Uterus (tissue), 4 donors: ENCODE data around the gene STAT2. TPM values are rescaled to one million over a fixed set of nuclear protein-coding genes. Genes with fewer than 3 reads are reported as not detected.

Experiments
- DNase-seq, 2 donors: peaks; one replicate each; pipeline ENCODE4 v3.0.0-alpha.2; 2019 to 2020
- H3K27ac ChIP-seq, 2 donors: fragments of 200-600 bp; sonication (generic); 1 replicate in 1 of 2; 2 replicates in 1 of 2; pipeline ENCODE4 v1.5.1; 2016 to 2018
- H3K27me3 ChIP-seq, 2 donors: fragments of 200-600 bp; sonication (generic); one replicate each; pipeline ENCODE4 v1.5.1; 2018 to 2019; ENCODE audit warnings: control low read depth in 1 of 2
- H3K36me3 ChIP-seq, 2 donors: fragments of 200-600 bp; sonication (generic); one replicate each; pipeline ENCODE4 v1.5.1; 2019; ENCODE audit warnings: control low read depth in 1 of 2
- H3K4me1 ChIP-seq, 2 donors: fragments of 200-600 bp; sonication (generic); one replicate each; pipeline ENCODE4 v1.5.1; 2018 to 2019; ENCODE audit warnings: control low read depth in 1 of 2
- H3K4me3 ChIP-seq, 2 donors: fragments of 200-600 bp; sonication (generic); 1 replicate in 1 of 2; 2 replicates in 1 of 2; pipeline ENCODE4 v1.5.1; 2018 to 2019; ENCODE audit warnings: mild to moderate bottlenecking in 1 of 2
- H3K9me3 ChIP-seq, 2 donors: fragments of 200-600 bp; sonication (generic); one replicate each; pipeline ENCODE4 v1.5.1; 2019; ENCODE audit warnings: control low read depth in 1 of 2
- CTCF ChIP-seq, 4 experiments: fragments of 200-600 bp in 2 of 4; fragments of 450-650 bp in 2 of 4; sonication (generic) in 2 of 4; IDR thresholded peaks; one replicate each; pipeline ENCODE4 v1.5.1; 2016 to 2019; ENCODE audit warnings: antibody characterized with exemption in 4 of 4, mild to moderate bottlenecking in 2 of 4, moderate library complexity in 1 of 4
- POLR2A ChIP-seq, 2 donors: fragments of 450-650 bp; IDR thresholded peaks; one replicate each; pipeline ENCODE4 v1.6.1; 2016; ENCODE audit warnings: antibody characterized with exemption in 2 of 2, mild to moderate bottlenecking in 1 of 2, moderate library complexity in 1 of 2
- intact Hi-C: fragments of 100-400 bp; cut with DNase I; formaldehyde crosslinking; loops from one replicate; pipeline ENCODE4 v1.15.1; 2023; ENCODE audit warnings: low total_unique reads
- small RNA-seq: library from RNA; depleted of rRNA; stranded (forward); fragments of <200 nt; gene quantifications from one replicate; pipeline ENCODE3, GENCODE V24; 2016
- total RNA-seq, 4 donors: library from RNA; depleted of rRNA in 3 of 4; stranded (reverse); fragments of >200 nt in 3 of 4; gene quantifications; one replicate each; pipeline versions ENCODE4 v1.1.0 to v1.2.4, GENCODE V29; 2014 to 2023
- donor health status: DM: yes; HTN: yes; CAD: no.

The STAT2 gene
- total RNA-seq, 4 donors from 2014 or later, result 63.2 to 173 (median 122) TPM

- H3K4me3 ChIP-seq, result peak overlapping the region in 1 of 2 donors; percentile 85
- intact Hi-C loops, result no loop called here
- H3K9me3 ChIP-seq, result no peaks in the 10 kb centered on the region
- H3K27me3 ChIP-seq, result no peaks in the 10 kb centered on the region
- H3K27ac ChIP-seq, result peak overlapping the region; percentile 87 to 93
- peaks cover 0 to 10% of the 10 kb centered on the region in 2 donors for H3K4me1 ChIP-seq
- no peak for DNase-seq
- no peaks in the 10 kb centered on the region for H3K36me3 ChIP-seq
- TF ChIP-seq POLR2A (IDR thresholded peaks at IDR 0.05) (no peak), CTCF (IDR thresholded peaks at IDR 0.05) (no peak)
Observed at GRCh38 chr12:56298828-56299227, 61.1 kb downstream of the STAT2 start.

- Histone ChIP-seq H3K27me3 (no peaks in the 10 kb centered on the region), H3K4me1 (peaks cover 0 to 10% of the 10 kb centered on the region in 2 donors), H3K4me3 (no peak overlapping the region), H3K27ac (no peak overlapping the region), H3K36me3 (no peaks in the 10 kb centered on the region), H3K9me3 (no peaks in the 10 kb centered on the region)
- DNase-seq, result no peak
- intact Hi-C loops, result no loop called here
- TF ChIP-seq CTCF (IDR thresholded peaks at IDR 0.05), result no peak
- no peak for TF ChIP-seq POLR2A (IDR thresholded peaks at IDR 0.05)
Observed at GRCh38 chr12:56297400-56297799, 62.5 kb downstream of the STAT2 start.

DNA sequence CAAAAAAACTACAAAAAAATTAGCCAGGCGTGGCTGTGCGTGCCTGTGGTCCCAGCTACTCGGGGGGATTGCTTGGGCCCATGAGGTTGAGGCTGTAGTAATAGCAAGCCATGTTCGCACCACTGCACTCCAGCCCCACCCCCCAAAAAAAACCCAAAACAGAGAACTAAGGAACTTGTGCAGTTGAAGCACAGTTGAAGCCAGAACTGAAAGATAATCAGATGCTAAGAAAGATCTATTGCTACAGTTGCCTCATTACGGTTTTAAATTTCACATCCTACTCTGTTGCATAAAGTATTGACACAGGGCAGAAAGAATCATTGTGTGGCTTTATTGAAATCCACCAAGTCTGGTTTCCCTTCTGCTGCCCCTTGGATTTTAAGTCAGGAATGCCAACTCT lies 63.6 kb downstream of the STAT2 start:
- H3K9me3 ChIP-seq, result no peaks in the 10 kb centered on the region
- H3K27ac ChIP-seq, result no peak overlapping the region
- no peak for DNase-seq
- H3K4me1 ChIP-seq, result peaks cover 0 to 8% of the 10 kb centered on the region in 2 donors
- no peaks in the 10 kb centered on the region for H3K36me3 ChIP-seq
- no peaks in the 10 kb centered on the region for H3K27me3 ChIP-seq
- intact Hi-C loops, result loop anchor here (1.0 kb wide), 1 partner anchor 19 kb away; no protein-coding TSS in a partner anchor
- H3K4me3 ChIP-seq, result no peak overlapping the region
- TF ChIP-seq CTCF (IDR thresholded peaks at IDR 0.05), result no peak

GRCh38 chr12:56293795-56294194 lies 66.1 kb downstream of the STAT2 start:
- no peaks in the 10 kb centered on the region for H3K27me3 ChIP-seq
- H3K27ac ChIP-seq, result no peak overlapping the region
- intact Hi-C loops, result no loop called here
- H3K4me1 ChIP-seq, result peaks cover 0 to 5% of the 10 kb centered on the region in 2 donors
- H3K36me3 ChIP-seq, result no peaks in the 10 kb centered on the region
- no peak for DNase-seq
- H3K9me3 ChIP-seq, result no peaks in the 10 kb centered on the region
- no peak overlapping the region for H3K4me3 ChIP-seq
- TF ChIP-seq POLR2A (IDR thresholded peaks at IDR 0.05) (no peak), CTCF (IDR thresholded peaks at IDR 0.05) (no peak)

Small RNAs within 50 kb of the gene (small RNA-seq; reads per million reads assigned to genes)
- not detected for gene RNU7-40P

Other genes with a start within 250 kb of the STAT2 start
- 1,000 to 10,000 TPM; 1,022 to 4,789 (median 2,600) TPM for gene RPL41, start 243.5 kb downstream of the STAT2 start, total RNA-seq
- 1 to 10 TPM; 1.3 to 9.8 (median 4.2) TPM for gene ZC3H10, start 241.8 kb downstream of the STAT2 start, total RNA-seq
- gene ESYT1, start 231.8 kb downstream of the STAT2 start, total RNA-seq, result 100 to 1,000 TPM in 3 of 4 donors, 10 to 100 TPM in 1; 98.4 to 203 (median 134) TPM
- gene MYL6B, start 207.5 kb downstream of the STAT2 start, total RNA-seq, result 10 to 100 TPM in 3 of 4 donors, 1 to 10 TPM in 1; 6.7 to 57.5 (median 27.0) TPM
- gene MYL6, start 201.7 kb downstream of the STAT2 start, total RNA-seq, result 1,000 to 10,000 TPM; 1,103 to 4,858 (median 2,577) TPM
- gene SMARCC2, start 170.6 kb downstream of the STAT2 start, total RNA-seq, result 100 to 1,000 TPM in 1 of 4 donors, 10 to 100 TPM in 3; 63.2 to 214 (median 81.0) TPM
- gene RNF41, start 138.2 kb downstream of the STAT2 start, total RNA-seq, result 10 to 100 TPM; 40.3 to 84.8 (median 58.0) TPM
- gene NABP2, start 135.8 kb downstream of the STAT2 start, total RNA-seq, result 10 to 100 TPM in 2 of 4 donors, 1 to 10 TPM in 2; 5.0 to 28.4 (median 12.2) TPM
- 1 to 10 TPM in 1 of 4 donors, under 1 TPM in 2, not detected in 1; 0.29 to 1.8 (median 0.52) TPM for gene SLC39A5, start 130.1 kb downstream of the STAT2 start, total RNA-seq
- 10 to 100 TPM in 2 of 4 donors, 1 to 10 TPM in 1, under 1 TPM in 1; 0.88 to 35.4 (median 15.5) TPM for gene ANKRD52, start 101.7 kb downstream of the STAT2 start, total RNA-seq
- 10 to 100 TPM in 3 of 4 donors, 1 to 10 TPM in 1; 2.1 to 28.9 (median 15.2) TPM for gene COQ10A, start 93.2 kb downstream of the STAT2 start, total RNA-seq
- 100 to 1,000 TPM in 1 of 4 donors, 10 to 100 TPM in 3; 40.0 to 157 (median 72.8) TPM for gene CS, start 59.8 kb downstream of the STAT2 start, total RNA-seq
- 10 to 100 TPM; 33.5 to 83.5 (median 67.3) TPM for gene CNPY2, start 44.1 kb downstream of the STAT2 start, total RNA-seq
- 100 to 1,000 TPM in 1 of 4 donors, 10 to 100 TPM in 3; 33.2 to 104 (median 50.6) TPM for gene PAN2, start 26.1 kb downstream of the STAT2 start, total RNA-seq
- under 1 TPM in 1 of 4 donors, not detected in 3; 0.97 TPM for gene IL23A, start 21.2 kb downstream of the STAT2 start, total RNA-seq
- gene APOF, start 2.8 kb upstream of the STAT2 start, total RNA-seq, result not detected
- gene TIMELESS, start 89.3 kb upstream of the STAT2 start, total RNA-seq, result 10 to 100 TPM in 1 of 4 donors, 1 to 10 TPM in 3; 2.1 to 19.4 (median 5.6) TPM
- gene MIP, start 94.5 kb upstream of the STAT2 start, total RNA-seq, result not detected
- 1 to 10 TPM; 2.4 to 4.4 (median 3.0) TPM for gene SPRYD4, start 108.5 kb upstream of the STAT2 start, total RNA-seq
- gene GLS2, start 128.1 kb upstream of the STAT2 start, total RNA-seq, result 1 to 10 TPM in 2 of 4 donors, under 1 TPM in 1, not detected in 1; 0.29 to 5.9 (median 1.1) TPM
- gene RBMS2, start 161.7 kb upstream of the STAT2 start, total RNA-seq, result 100 to 1,000 TPM in 1 of 4 donors, 10 to 100 TPM in 3; 28.6 to 107 (median 33.0) TPM